ENCODE results near the gene DLD. TPM values are rescaled to one million over a fixed set of nuclear protein-coding genes. Genes with fewer than 3 reads are reported as not detected.

The DLD gene
- total and polyA plus RNA-seq, 2 of the 8 experiments (the other 6 are each of a cell fraction or from before 2014, with no cell fraction given), result 63.7 to 88.5 TPM

- no peak overlapping the region for H3K23ac ChIP-seq (ENCODE audit: insufficient read length)
- H4K5ac ChIP-seq (ENCODE audit: insufficient read length, low read depth, low read length), result no peak overlapping the region
- no peak overlapping the region for H3K4me3 ChIP-seq (ENCODE audit: extremely low read depth in 1 of 4, insufficient read depth in 2 of 4, low read depth in 3 of 4, low read length in 4 of 4)
- H3K27ac ChIP-seq (ENCODE audit: low read depth, low read length), result no peak overlapping the region
- no peak overlapping the region for H2BK12ac ChIP-seq (ENCODE audit: low read depth, low read length)
- POLR2A ChIA-PET (ENCODE audit: partially characterized antibody), result interaction anchor here (1.0 kb wide), 1 partner anchor 10 kb away, joined by 3 read pairs; no protein-coding TSS in a partner anchor
- CTCF ChIA-PET (ENCODE audit: partially characterized antibody), result interaction anchor here (0.9 to 2.8 kb wide), 3 partner anchors 9 to 27 kb away, joined by 4 to 10 read pairs (median 4); no protein-coding TSS in a partner anchor
- no peak overlapping the region for H2BK5ac ChIP-seq (ENCODE audit: low read depth, low read length)
- no peak overlapping the region for H2AFZ ChIP-seq (ENCODE audit: low read length)
- H4K91ac ChIP-seq (replicated peaks; ENCODE audit: insufficient read length, low read length), result no peak overlapping the region
- H3K4ac ChIP-seq (replicated peaks; ENCODE audit: insufficient read length, low read depth, low read length), result no peak overlapping the region
- H4K8ac ChIP-seq (ENCODE audit: extremely low read depth, insufficient read depth, low read length), result no peak overlapping the region
- FAIRE-seq, result no peak
- no peak overlapping the region for H2BK15ac ChIP-seq (ENCODE audit: low read length)
- WGBS, 2 experiments (ENCODE audit: extremely low coverage in 1 of 2, insufficient coverage in 1 of 2, insufficient read length in 1 of 2, insufficient replicate concordance in 2 of 2, low coverage in 1 of 2, low lambda C conversion rate in 2 of 2, missing lambda C conversion rate in 1 of 2), result 98% methylated on average over 11 of the region's 11 CpGs; no CpG with 5 or more reads in 1 of the 2 experiments
- no peak overlapping the region for H3K56ac ChIP-seq (replicated peaks; ENCODE audit: insufficient read length, low read depth, low read length)
- H2AK5ac ChIP-seq (ENCODE audit: low read depth, low read length), result no peak overlapping the region
- H3K18ac ChIP-seq (ENCODE audit: extremely low read depth, low read length), result no peak overlapping the region
- H3K36me3 ChIP-seq (ENCODE audit: control insufficient read depth in 2 of 4, insufficient read depth in 4 of 4, low read length in 3 of 4), result peaks cover 0 to 38% (median 12%) of the 10 kb centered on the region in 4 experiments; a peak in 5 of 8 replicates
- H2BK20ac ChIP-seq (ENCODE audit: low read length), result no peak overlapping the region
- no peak overlapping the region for H2BK120ac ChIP-seq (replicated peaks; ENCODE audit: low read depth, low read length)
- no peak overlapping the region for H3K14ac ChIP-seq (ENCODE audit: insufficient read length)
- H3K4me2 ChIP-seq (ENCODE audit: insufficient read depth in 1 of 2, low read depth in 2 of 2, low read length in 2 of 2), result no peak overlapping the region
- no peak overlapping the region for H3K9ac ChIP-seq (replicated peaks in 1 of 4; ENCODE audit: extremely low read depth in 1 of 4, low read depth in 3 of 4, low read length in 3 of 4)
- peaks cover 0 to 10% (median 8%) of the 10 kb centered on the region in 4 experiments; a peak in 5 of 7 replicates for H3K4me1 ChIP-seq (replicated peaks in 1 of 4; ENCODE audit: control insufficient read depth in 3 of 4, insufficient read depth in 4 of 4, low read length in 3 of 4)
- H4K20me1 ChIP-seq (replicated peaks in 1 of 2; ENCODE audit: control insufficient read depth in 1 of 2, insufficient read depth in 2 of 2, low read length in 2 of 2), result no peaks in the 10 kb centered on the region
- no peaks in the 10 kb centered on the region for H3K79me1 ChIP-seq (ENCODE audit: low read depth, low read length)
- no peaks in the 10 kb centered on the region for H3K23me2 ChIP-seq (ENCODE audit: low read depth, low read length)
- no peak for DNase-seq (ENCODE audit: low read depth in 1 of 2, low spot score in 2 of 2)
- no peaks in the 10 kb centered on the region for H3K27me3 ChIP-seq (replicated peaks in 1 of 4; ENCODE audit: control insufficient read depth in 3 of 4, extremely low read depth in 1 of 4, insufficient read depth in 3 of 4, low read length in 3 of 4)
- H3K9me3 ChIP-seq (ENCODE audit: insufficient read depth in 2 of 2, low read depth in 1 of 2, low read length in 1 of 2), result no peaks in the 10 kb centered on the region
- no peaks in the 10 kb centered on the region for H3K79me2 ChIP-seq (ENCODE audit: control insufficient read depth in 1 of 2, insufficient read depth in 2 of 2, low read length in 2 of 2)
- TF ChIP-seq RBBP5 (IDR thresholded peaks at IDR 0.05; ENCODE audit: borderline replicate concordance, low read depth, low read length) (no peak), ZNF274 (IDR thresholded peaks at IDR 0.05; ENCODE audit: borderline replicate concordance, extremely low read depth, low read length) (no peak), TCF12 (IDR thresholded peaks at IDR 0.05; ENCODE audit: low read depth, low read length) (no peak), SRF (IDR thresholded peaks at IDR 0.05; ENCODE audit: low read depth, low read length) (no peak), CHD1 (IDR thresholded peaks at IDR 0.05; ENCODE audit: low read depth, low read length) (no peak), RNF2 (IDR thresholded peaks at IDR 0.05; ENCODE audit: borderline replicate concordance, low read depth, low read length, missing control alignments, poor library complexity, severe bottlenecking) (no peak)
- TF ChIP-seq, protein P1, sequence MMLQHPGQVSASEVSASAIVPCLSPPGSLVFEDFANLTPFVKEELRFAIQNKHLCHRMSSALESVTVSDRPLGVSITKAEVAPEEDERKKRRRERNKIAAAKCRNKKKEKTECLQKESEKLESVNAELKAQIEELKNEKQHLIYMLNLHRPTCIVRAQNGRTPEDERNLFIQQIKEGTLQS (IDR thresholded peaks at IDR 0.05; ENCODE audit: insufficient read depth, low read depth, low read length), result no peak
- TF ChIP-seq, protein P2, sequence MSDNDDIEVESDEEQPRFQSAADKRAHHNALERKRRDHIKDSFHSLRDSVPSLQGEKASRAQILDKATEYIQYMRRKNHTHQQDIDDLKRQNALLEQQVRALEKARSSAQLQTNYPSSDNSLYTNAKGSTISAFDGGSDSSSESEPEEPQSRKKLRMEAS (IDR thresholded peaks at IDR 0.05), result no peak
Measured at GRCh38 chr7:107964510-107964909, 73.5 kb downstream of the DLD start.

Measured in H1 (cell line).